Neural crest cell (in vitro differentiated cells): ENCODE results near the gene FUT7. TPM values are rescaled to one million over a fixed set of nuclear protein-coding genes. Genes with fewer than 3 reads are reported as not detected.
A peak's percentile ranks its signal among the peaks of the same experiment; 100 is the strongest.

Experiments used
- DNase-seq: peaks from one replicate; pipeline ENCODE4 v3.0.0; 2021; ENCODE audit warnings: low read depth, mixed read lengths, low spot score
- H3K27ac Mint-ChIP-seq: one replicate; pipeline ENCODE4 v1.8.0; 2021; ENCODE audit warnings: mild to moderate bottlenecking, mixed read lengths; ENCODE audit not compliant: unreplicated experiment
- H3K27me3 Mint-ChIP-seq: 2 replicates; pipeline ENCODE4 v1.8.0; 2021; ENCODE audit warnings: low read depth, mild to moderate bottlenecking, mixed read lengths
- H3K36me3 Mint-ChIP-seq: 2 replicates; pipeline ENCODE4 v1.8.0; 2021; ENCODE audit warnings: low read depth, mild to moderate bottlenecking, mixed read lengths
- H3K4me1 Mint-ChIP-seq: 2 replicates; pipeline ENCODE4 v1.8.0; 2021; ENCODE audit warnings: mixed read lengths
- H3K4me3 Mint-ChIP-seq: one replicate; pipeline ENCODE4 v1.8.0; 2021; ENCODE audit warnings: mild to moderate bottlenecking, mixed read lengths
- H3K9me3 Mint-ChIP-seq: 2 replicates; pipeline ENCODE4 v1.8.0; 2021; ENCODE audit warnings: mixed read lengths
- CTCF ChIP-seq: fragments of 200-600 bp; sonication (generic); conservative IDR thresholded peaks from 2 replicates; pipeline ENCODE4 v1.5.0; 2021; ENCODE audit warnings: antibody characterized with exemption, mild to moderate bottlenecking
- total RNA-seq: library from RNA; stranded (reverse); gene quantifications from 2 replicates; pipeline ENCODE4 v1.2.1, GENCODE V29; 2021

The FUT7 gene
- total RNA-seq, 1 donor from 2014 or later, result not detected

DNA sequence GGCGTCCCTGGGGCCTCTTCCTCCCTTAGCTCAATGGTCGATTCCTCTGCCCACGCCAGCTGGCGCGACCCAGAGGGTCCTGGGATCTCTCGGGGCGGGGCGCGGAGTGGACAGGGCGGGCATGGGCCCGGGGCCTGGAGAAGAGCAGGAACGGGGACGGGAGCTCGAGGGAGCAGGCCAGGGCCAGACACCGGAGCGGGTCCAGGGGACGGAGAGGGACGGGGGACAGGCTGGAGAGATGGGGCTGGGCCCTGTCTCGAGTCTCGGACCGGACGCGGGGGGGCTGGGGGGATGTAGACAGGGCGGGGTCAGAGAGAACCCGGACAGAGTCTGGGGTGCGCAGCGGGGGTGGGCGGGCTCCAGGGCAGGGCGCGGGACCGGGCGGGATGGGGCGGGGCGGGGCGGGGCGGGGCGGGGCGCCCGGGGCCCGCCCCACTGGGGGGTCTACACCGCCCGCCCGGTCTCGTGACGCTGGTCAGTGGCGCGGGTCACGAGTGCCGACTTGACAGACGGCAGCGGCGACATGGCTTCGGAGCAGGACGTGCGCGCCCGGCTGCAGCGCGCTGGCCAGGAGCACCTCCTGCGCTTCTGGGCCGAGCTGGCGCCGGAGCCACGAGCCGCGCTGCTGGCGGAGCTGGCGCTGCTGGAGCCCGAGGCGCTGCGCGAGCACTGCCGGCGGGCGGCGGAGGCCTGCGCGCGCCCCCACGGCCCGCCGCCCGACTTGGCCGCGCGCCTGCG, 45.3 kb upstream of the FUT7 start, which contains the start of gene UAP1L1:
TSS of gene UAP1L1 (plus strand) at position 508 of the 738 bp plus-strand sequence. CDS start at position 524, 16 bp downstream.
- H3K27me3 Mint-ChIP-seq, result peaks cover 73% of the 10 kb centered on the region
- H3K4me1 Mint-ChIP-seq, result no peaks in the 10 kb centered on the region

DNA sequence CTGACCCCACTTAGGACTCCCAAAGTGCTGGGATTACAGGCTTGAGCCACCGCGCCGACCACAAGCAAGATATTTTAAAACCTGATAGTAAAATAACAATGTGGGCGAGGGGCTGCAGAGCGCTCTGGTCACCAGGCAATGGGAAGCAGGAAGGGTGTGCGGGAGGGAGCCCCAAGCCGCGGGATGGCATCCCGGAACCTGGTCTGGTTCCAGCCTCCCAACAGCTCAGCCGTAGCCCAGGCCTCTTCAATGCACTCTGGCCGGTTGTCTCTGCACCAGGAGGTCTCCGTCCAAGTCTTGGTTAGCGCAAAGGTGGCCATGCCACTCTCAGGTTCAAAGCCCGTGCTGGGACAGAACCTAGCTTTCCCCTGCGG, 44.7 kb upstream of the FUT7 start:
- H3K27me3 Mint-ChIP-seq, result peaks cover 70% of the 10 kb centered on the region
- H3K27ac Mint-ChIP-seq, result no peak overlapping the region
- no peaks in the 10 kb centered on the region for H3K9me3 Mint-ChIP-seq
- no peak for TF ChIP-seq CTCF
- no peaks in the 10 kb centered on the region for H3K36me3 Mint-ChIP-seq
- H3K4me3 Mint-ChIP-seq, result peak overlapping the region; percentile 49
- DNase-seq, result no peak
- no peaks in the 10 kb centered on the region for H3K4me1 Mint-ChIP-seq

More for the DNA sequence above, 45.3 kb upstream of the FUT7 start, which contains the start of gene UAP1L1:
- Mint-ChIP-seq H3K27ac (no peak within 1 kb of the TSS), H3K36me3 (no peaks in the 10 kb centered on the region), H3K4me3 (peak within 1 kb of the TSS; percentile 49), H3K9me3 (no peaks in the 10 kb centered on the region)
- DNase-seq, result no peak
- no peak for TF ChIP-seq CTCF

DNA sequence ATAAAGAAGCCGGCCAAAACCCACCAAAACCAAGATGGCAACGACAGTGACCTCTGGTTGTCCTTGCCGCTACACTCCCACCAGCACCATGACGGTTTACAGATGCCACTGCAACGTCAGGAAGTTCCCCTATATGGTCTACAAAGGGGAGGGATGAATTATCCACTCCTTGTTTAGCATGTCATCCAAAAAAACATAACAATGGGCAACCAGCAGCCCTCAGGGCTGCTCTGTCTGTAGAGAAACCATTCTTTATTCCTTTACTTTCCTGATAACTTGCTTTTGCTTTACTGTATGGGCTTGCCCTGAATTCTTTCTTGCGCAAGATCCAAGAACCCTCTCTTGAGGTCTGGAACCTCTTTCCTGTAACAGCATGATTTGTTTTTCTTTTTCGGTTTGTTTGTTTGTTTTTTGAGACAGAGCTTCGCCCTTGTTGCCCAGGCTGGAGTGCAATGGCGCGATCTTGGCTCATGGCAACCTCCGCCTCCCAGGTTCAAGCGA, 43.4 kb upstream of the FUT7 start:
- no peaks in the 10 kb centered on the region for H3K36me3 Mint-ChIP-seq
- DNase-seq, result no peak
- peaks cover 11% of the 10 kb centered on the region for H3K4me1 Mint-ChIP-seq
- H3K9me3 Mint-ChIP-seq, result no peaks in the 10 kb centered on the region
- no peak for TF ChIP-seq CTCF
- H3K27ac Mint-ChIP-seq, result no peak overlapping the region
- peaks cover 68% of the 10 kb centered on the region for H3K27me3 Mint-ChIP-seq
- peak overlapping the region; percentile 42 for H3K4me3 Mint-ChIP-seq

DNA sequence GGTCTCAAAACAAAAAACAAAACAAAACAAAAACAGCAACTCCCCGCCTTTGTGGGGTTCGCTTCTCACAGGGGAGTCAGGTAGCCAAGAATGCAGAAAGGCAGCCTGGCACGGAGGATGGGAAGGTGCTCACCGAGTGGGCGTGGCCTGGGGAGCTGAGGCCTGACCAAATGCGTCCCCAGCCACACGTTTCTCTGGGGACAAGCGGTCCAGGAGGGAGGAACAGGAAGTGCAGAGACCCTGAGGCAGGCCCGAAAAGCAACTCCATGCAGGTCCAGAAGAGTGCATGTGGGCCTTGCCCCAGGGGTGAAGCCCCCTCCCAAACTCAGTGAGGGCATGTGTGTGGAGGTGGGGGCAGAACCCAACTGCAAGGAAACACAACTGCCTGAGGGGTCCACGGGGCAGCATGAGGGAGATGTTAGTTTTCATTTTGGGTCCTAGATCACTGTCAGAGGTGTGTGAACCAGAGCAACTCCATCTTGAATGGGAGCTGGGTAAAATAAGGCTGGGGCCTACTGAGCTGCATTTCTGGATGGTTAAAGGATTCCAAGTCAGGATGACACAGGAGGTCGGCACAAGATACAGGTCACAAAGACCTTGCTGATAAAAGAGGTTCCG, 42.9 kb upstream of the FUT7 start:
- Mint-ChIP-seq H3K27ac (no peak overlapping the region), H3K9me3 (no peaks in the 10 kb centered on the region), H3K27me3 (peaks cover 63% of the 10 kb centered on the region), H3K36me3 (no peaks in the 10 kb centered on the region), H3K4me1 (peaks cover 11% of the 10 kb centered on the region), H3K4me3 (peak overlapping the region; percentile 42)
- DNase-seq, result no peak
- no peak for TF ChIP-seq CTCF

- H3K36me3 Mint-ChIP-seq, result no peaks in the 10 kb centered on the region
- H3K27me3 Mint-ChIP-seq, result peaks cover 55% of the 10 kb centered on the region
- H3K9me3 Mint-ChIP-seq, result no peaks in the 10 kb centered on the region
- H3K4me1 Mint-ChIP-seq, result peaks cover 11% of the 10 kb centered on the region
- no peak for TF ChIP-seq CTCF
- no peak overlapping the region for H3K4me3 Mint-ChIP-seq
- DNase-seq, result no peak
- H3K27ac Mint-ChIP-seq, result peak overlapping the region; percentile 43
These were observed 42.1 kb upstream of the FUT7 start for GRCh38 chr9:137073992-137074399.
